Heart right ventricle (tissue), 16 donors: ENCODE data around the gene TUBA1C. TPM values are rescaled to one million over a fixed set of nuclear protein-coding genes. Genes with fewer than 3 reads are reported as not detected.

Source experiments
- ATAC-seq, 8 donors: fragments of 200-7000 bp; cut with Tn5 transposase; one replicate each; pipeline ENCODE4 v1.9.1; 2020; ENCODE audit warnings: mild to moderate bottlenecking in 8 of 8, moderate library complexity in 8 of 8, moderate number of reproducible peaks in 1 of 8
- DNase-seq, 2 donors: peaks; one replicate each; pipeline ENCODE4 v3.0.0-alpha.2; 2020
- H3K27ac ChIP-seq, 10 donors: fragments of 200-600 bp; sonication (generic) in 2 of 10; one replicate each; pipeline versions ENCODE4 v1.5.0 to v1.8.0; 2020 to 2022; ENCODE audit warnings: mild to moderate bottlenecking in 3 of 10
- H3K27me3 ChIP-seq, 7 donors: fragments of 200-600 bp; one replicate each; pipeline ENCODE4 v1.8.0; 2021 to 2022; ENCODE audit warnings: mild to moderate bottlenecking in 2 of 7
- H3K36me3 ChIP-seq, 9 donors: fragments of 200-600 bp; sonication (generic) in 1 of 9; one replicate each; pipeline versions ENCODE4 v1.5.0 to v1.8.0; 2020 to 2022; ENCODE audit warnings: mild to moderate bottlenecking in 2 of 9
- H3K4me1 ChIP-seq, 9 donors: fragments of 200-600 bp; sonication (generic) in 1 of 9; one replicate each; pipeline versions ENCODE4 v1.5.0 to v1.8.0; 2020 to 2022; ENCODE audit warnings: mild to moderate bottlenecking in 4 of 9
- H3K4me3 ChIP-seq, 10 donors: fragments of 200-600 bp; sonication (generic) in 2 of 10; one replicate each; pipeline versions ENCODE4 v1.5.0 to v1.8.0; 2020 to 2022; ENCODE audit warnings: mild to moderate bottlenecking in 7 of 10, moderate library complexity in 2 of 10
- H3K9me3 ChIP-seq, 11 donors: fragments of 200-600 bp in 10 of 11; sonication (generic) in 2 of 11; one replicate each; pipeline versions ENCODE4 v1.5.0 to v1.8.0; 2013 to 2022; ENCODE audit warnings: mild to moderate bottlenecking in 2 of 11, control low read depth in 1 of 11, moderate library complexity in 1 of 11
- WGBS, 2 donors: extraction: QIAGEN DNeasy Blood & Tissue Kit; methylation state at CpG; one replicate each; pipeline ENCODE4 v1.1.7; 2013; ENCODE audit warnings: inconsistent platforms in 1 of 2; 5-methylcytosine and 5-hydroxymethylcytosine counted together
- intact Hi-C, 10 donors: fragments of 100-400 bp; cut with DNase I; formaldehyde crosslinking; loops; one replicate each; pipeline versions ENCODE4 v1.11.1 to v1.14.2; 2022
- polyA plus RNA-seq, 2 donors: library from polyadenylated mRNA; stranded (reverse); fragments of 200-250 nt; gene quantifications; one replicate each; pipeline ENCODE4 v1.2.3, GENCODE V29; 2013
- total RNA-seq, 10 donors: library from RNA; stranded (reverse); fragmentation: NEBNext Ultra II Directional in 3 of 10; extraction: Animal tissue kit (Norgen Biotek cat#: 25700) in 3 of 10; gene quantifications; one replicate each; pipeline versions ENCODE4 v1.2.1 to v1.2.4, GENCODE V29; 2021 to 2023
- TF ChIP-seq, protein P1 (sequence below), 9 donors: fragments of 200-600 bp; sonication (generic) in 2 of 9; IDR thresholded peaks; one replicate each; pipeline versions ENCODE4 v1.5.0 to v1.8.0; 2021 to 2022; ENCODE audit warnings: antibody characterized with exemption in 9 of 9, mild to moderate bottlenecking in 5 of 9, moderate library complexity in 1 of 9
- donor health status: Arrhythmogenic right ventricular cardiomyopathy.
- donor health status: ischemic (EF 13 %, LVEDD 7.1; RV severe dilation, severe dysfunction).
- donor health status: healthy with polysubstance abuse.
- donor health status: DM: no; HTN: yes; CAD: no.
- donor health status: DM: no; HTN: no; CAD: no.
- donor health status: ischemic (EF 25% LVEDD 6.9; RV normal size, moderate dysfunction).
- donor health status: ischemic (EF 25% LVEDD 5.7; RV mildly dilated, moderate dysfunction).
- donor health status: healthy.
- donor health status: DM: yes; HTN: yes; CAD: no.
- donor health status: Ischemic cardiomyopathy.
- donor health status: ischemic (EF 35%, LVEDD 5.7; RV mildly dilated, moderate dysfunction).
- donor health status: nonischemic (EF 11% LVEDD 7.7; RV severe dilation, severe dysfunction).
- donor health status: DM: yes; HTN: yes; CAD: no.
- donor health status: PGD.
- donor health status: ischemic (EF 29% LVEDD 5.4; RV normal size, mild dysfunction).
- donor health status: nonischemic (EF 23%, LVEDD 6.1; RV moderate dilation, normal function).

Gene TUBA1C
- total and polyA plus RNA-seq, 12 donors: 24.5 to 389 (median 53.1) TPM

DNA sequence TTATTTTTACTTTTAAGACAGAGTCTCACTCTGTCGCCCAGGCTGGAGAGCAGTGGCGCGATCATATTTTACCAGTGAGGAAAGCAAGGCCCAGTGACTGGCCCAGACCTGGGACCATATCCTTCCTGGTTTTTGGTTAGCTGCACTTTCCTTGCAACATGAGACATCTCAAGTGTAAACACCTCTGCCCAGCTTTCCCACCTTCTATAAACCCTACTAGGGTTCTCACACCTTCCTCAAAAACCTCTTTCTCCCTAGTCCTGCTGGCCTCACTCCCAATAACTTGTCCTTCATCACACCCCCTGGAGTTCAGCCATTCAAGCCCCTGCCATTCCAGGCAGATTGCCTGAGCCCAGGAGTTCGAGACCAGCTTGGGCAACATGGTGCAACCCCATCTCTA is 19.8 kb downstream of the TUBA1C start:
- intact Hi-C loops: loop anchor here in 4 of 10 donors (5.0 kb wide), 1 partner anchor 58 kb away; no protein-coding TSS in a partner anchor

GRCh38 chr12:49287876-49288275 is 23.0 kb downstream of the TUBA1C start:
- H3K27me3 ChIP-seq: peaks cover 0 to 48% (median 28%) of the 10 kb centered on the region in 7 donors
- WGBS, 2 donors: 53% methylated on average over 6 of the region's 6 CpGs
- no peak overlapping the region for H3K4me3 ChIP-seq
- H3K36me3 ChIP-seq: no peaks in the 10 kb centered on the region
- no peak overlapping the region for H3K27ac ChIP-seq
- DNase-seq (no peak), ATAC-seq (no peak)
- peaks cover 0 to 7% (median 3%) of the 10 kb centered on the region in 9 donors for H3K4me1 ChIP-seq
- TF ChIP-seq, protein P1, sequence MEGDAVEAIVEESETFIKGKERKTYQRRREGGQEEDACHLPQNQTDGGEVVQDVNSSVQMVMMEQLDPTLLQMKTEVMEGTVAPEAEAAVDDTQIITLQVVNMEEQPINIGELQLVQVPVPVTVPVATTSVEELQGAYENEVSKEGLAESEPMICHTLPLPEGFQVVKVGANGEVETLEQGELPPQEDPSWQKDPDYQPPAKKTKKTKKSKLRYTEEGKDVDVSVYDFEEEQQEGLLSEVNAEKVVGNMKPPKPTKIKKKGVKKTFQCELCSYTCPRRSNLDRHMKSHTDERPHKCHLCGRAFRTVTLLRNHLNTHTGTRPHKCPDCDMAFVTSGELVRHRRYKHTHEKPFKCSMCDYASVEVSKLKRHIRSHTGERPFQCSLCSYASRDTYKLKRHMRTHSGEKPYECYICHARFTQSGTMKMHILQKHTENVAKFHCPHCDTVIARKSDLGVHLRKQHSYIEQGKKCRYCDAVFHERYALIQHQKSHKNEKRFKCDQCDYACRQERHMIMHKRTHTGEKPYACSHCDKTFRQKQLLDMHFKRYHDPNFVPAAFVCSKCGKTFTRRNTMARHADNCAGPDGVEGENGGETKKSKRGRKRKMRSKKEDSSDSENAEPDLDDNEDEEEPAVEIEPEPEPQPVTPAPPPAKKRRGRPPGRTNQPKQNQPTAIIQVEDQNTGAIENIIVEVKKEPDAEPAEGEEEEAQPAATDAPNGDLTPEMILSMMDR (IDR thresholded peaks at IDR 0.05): no peak
- intact Hi-C loops: loop anchor here in 5 of 10 donors (2.0 to 5.0 kb wide), 2 partner anchors 54 to 57 kb away; no protein-coding TSS in a partner anchor
- no peaks in the 10 kb centered on the region for H3K9me3 ChIP-seq

More for the DNA sequence above, 19.8 kb downstream of the TUBA1C start:
- TF ChIP-seq, protein P1 (IDR thresholded peaks at IDR 0.05): no peak
- Histone ChIP-seq H3K9me3 (no peaks in the 10 kb centered on the region), H3K36me3 (no peaks in the 10 kb centered on the region), H3K27me3 (peaks cover 0 to 48% (median 28%) of the 10 kb centered on the region in 7 donors), H3K27ac (no peak overlapping the region), H3K4me3 (no peak overlapping the region), H3K4me1 (no peaks in the 10 kb centered on the region)
- ATAC-seq (no peak), DNase-seq (no peak)
- WGBS, 2 donors: 93% methylated on average over 4 of the region's 4 CpGs

DNA sequence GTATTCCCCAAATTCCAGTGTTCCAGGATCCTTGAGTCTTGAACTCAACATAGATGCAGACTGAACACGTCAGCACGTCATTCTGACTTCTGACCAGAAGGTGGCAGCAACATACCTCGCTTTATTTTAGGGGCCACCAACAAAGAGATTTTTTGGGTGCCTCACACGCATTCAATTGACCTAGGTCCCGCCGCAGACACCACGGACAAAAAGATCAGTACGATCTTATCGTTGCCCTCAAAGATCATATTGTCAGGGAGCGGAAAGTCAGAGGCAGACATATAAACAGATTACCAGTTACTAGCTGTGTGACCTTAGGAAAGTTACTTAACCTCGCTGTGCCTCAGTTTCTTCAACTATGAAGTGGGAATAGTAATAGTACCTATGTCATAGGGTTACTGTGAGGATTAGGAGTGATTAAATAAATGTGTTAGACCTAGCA is 23.6 kb downstream of the TUBA1C start:
- WGBS, 2 donors: 10% methylated on average over 11 of the region's 11 CpGs
- Histone ChIP-seq H3K27me3 (peaks cover 0 to 48% (median 28%) of the 10 kb centered on the region in 7 donors), H3K4me3 (no peak overlapping the region), H3K27ac (no peak overlapping the region), H3K4me1 (peaks cover 5 to 12% (median 8%) of the 10 kb centered on the region in 9 donors), H3K36me3 (no peaks in the 10 kb centered on the region), H3K9me3 (no peaks in the 10 kb centered on the region)
- TF ChIP-seq, protein P1 (IDR thresholded peaks at IDR 0.05): peak; percentile 61 to 90 (median 86)
- no peak for DNase-seq
- intact Hi-C loops: loop anchor here in 5 of 10 donors (2.0 to 5.0 kb wide), 2 partner anchors 54 to 56 kb away; no protein-coding TSS in a partner anchor
- peak in 5 of 8 donors; percentile 45 to 66 (median 53) for ATAC-seq

- ATAC-seq: no peak
- no peaks in the 10 kb centered on the region for H3K36me3 ChIP-seq
- WGBS, 2 donors: 80 to 84% methylated on average over 9 of the region's 9 CpGs
- no peak overlapping the region for H3K4me3 ChIP-seq
- TF ChIP-seq, protein P1 (IDR thresholded peaks at IDR 0.05): no peak
- no peaks in the 10 kb centered on the region for H3K9me3 ChIP-seq
- no peak overlapping the region for H3K27ac ChIP-seq
- no peak for DNase-seq
- peaks cover 7 to 17% (median 10%) of the 10 kb centered on the region in 9 donors for H3K4me1 ChIP-seq
- peaks cover 0 to 44% (median 22%) of the 10 kb centered on the region in 7 donors for H3K27me3 ChIP-seq
- intact Hi-C loops: loop anchor here in 5 of 10 donors (2.0 to 5.0 kb wide), 2 partner anchors 53 to 56 kb away; no protein-coding TSS in a partner anchor
These were observed 24.2 kb downstream of the TUBA1C start for GRCh38 chr12:49288922-49289555.
